WERI-Rb-1 (cell line): ENCODE results near the gene NTF3.

Experiments used
- DNase-seq: peaks from one replicate; pipeline ENCODE4 v3.0.0-alpha.2; 2020
- H3K27ac ChIP-seq: fragments of 250-450 bp; sonication (Bioruptor Pico); 2 replicates; pipeline ENCODE4 v1.5.1; 2020; ENCODE audit warnings: mild to moderate bottlenecking, moderate library complexity
- H3K27me3 ChIP-seq: fragments of 250-450 bp; sonication (Bioruptor Pico); 2 replicates; pipeline ENCODE4 v1.5.1; 2021; ENCODE audit warnings: mild to moderate bottlenecking, low read depth, moderate library complexity; ENCODE audit not compliant: insufficient read depth, severe bottlenecking
- H3K36me3 ChIP-seq: fragments of 250-450 bp; sonication (Bioruptor Pico); 2 replicates; pipeline ENCODE4 v1.5.1; 2020; ENCODE audit warnings: mild to moderate bottlenecking, moderate library complexity
- H3K4me3 ChIP-seq: 2 replicates; pipeline ENCODE4 v1.5.1; 2011; ENCODE audit warnings: low read depth, mild to moderate bottlenecking, control low read depth, low read length
- H3K9me3 ChIP-seq: fragments of 250-450 bp; sonication (Bioruptor Pico); 2 replicates; pipeline ENCODE4 v1.5.1; 2021; ENCODE audit warnings: mild to moderate bottlenecking, moderate library complexity; ENCODE audit not compliant: severe bottlenecking
- TF ChIP-seq, protein P1 (sequence below): IDR thresholded peaks from 2 replicates; pipeline ENCODE4 v1.5.1; 2011; ENCODE audit warnings: low read depth, mild to moderate bottlenecking, control low read depth, inconsistent platforms, low read length

Gene NTF3

DNA sequence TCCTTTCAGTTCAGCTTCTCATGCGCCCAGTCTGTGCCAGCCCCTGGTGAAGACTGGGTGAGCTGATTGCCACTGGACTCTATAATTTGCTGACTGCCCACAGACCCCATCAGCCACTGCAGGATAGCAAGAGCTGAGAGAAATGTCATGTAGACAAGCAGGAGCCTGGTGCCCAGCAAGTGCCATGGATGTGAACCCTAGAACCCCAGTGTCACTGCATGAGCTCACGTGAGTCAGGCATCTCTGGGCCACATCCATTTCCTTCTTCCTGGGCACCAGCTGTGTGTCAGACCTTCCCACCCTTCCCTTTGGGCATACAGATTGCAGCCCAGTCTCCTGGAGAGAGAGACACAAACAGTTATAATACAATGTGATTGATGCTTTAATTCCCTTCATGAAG lies 73.8 kb downstream of the NTF3 start:
- Histone ChIP-seq H3K27me3 (no peaks in the 10 kb centered on the region), H3K27ac (no peak overlapping the region), H3K36me3 (no peaks in the 10 kb centered on the region), H3K4me3 (no peak overlapping the region), H3K9me3 (no peaks in the 10 kb centered on the region)
- DNase-seq: no peak
- TF ChIP-seq, protein P1, sequence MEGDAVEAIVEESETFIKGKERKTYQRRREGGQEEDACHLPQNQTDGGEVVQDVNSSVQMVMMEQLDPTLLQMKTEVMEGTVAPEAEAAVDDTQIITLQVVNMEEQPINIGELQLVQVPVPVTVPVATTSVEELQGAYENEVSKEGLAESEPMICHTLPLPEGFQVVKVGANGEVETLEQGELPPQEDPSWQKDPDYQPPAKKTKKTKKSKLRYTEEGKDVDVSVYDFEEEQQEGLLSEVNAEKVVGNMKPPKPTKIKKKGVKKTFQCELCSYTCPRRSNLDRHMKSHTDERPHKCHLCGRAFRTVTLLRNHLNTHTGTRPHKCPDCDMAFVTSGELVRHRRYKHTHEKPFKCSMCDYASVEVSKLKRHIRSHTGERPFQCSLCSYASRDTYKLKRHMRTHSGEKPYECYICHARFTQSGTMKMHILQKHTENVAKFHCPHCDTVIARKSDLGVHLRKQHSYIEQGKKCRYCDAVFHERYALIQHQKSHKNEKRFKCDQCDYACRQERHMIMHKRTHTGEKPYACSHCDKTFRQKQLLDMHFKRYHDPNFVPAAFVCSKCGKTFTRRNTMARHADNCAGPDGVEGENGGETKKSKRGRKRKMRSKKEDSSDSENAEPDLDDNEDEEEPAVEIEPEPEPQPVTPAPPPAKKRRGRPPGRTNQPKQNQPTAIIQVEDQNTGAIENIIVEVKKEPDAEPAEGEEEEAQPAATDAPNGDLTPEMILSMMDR: no peak

DNA sequence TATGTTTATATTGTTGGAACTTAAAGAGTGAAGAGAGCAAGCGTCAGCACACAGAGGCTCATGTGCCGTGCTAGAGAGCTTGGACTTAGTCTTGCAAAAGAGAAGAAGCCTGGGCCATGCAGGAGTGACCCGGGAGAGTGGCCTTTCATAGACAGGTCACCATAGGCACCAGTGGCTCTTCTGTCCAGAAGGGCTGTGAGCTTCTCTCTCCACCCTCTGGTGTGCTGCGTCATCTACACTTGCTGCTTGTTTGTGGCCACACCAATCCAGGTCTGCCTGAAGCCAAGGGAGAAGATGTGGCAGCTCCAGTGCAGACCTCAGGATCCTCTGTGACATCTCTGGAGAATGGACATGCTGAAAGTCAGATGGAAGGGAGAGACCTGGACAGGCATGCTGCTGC lies 74.4 kb downstream of the NTF3 start:
- Histone ChIP-seq H3K36me3 (no peaks in the 10 kb centered on the region), H3K27me3 (no peaks in the 10 kb centered on the region), H3K4me3 (no peak overlapping the region), H3K27ac (no peak overlapping the region), H3K9me3 (no peaks in the 10 kb centered on the region)
- TF ChIP-seq, protein P1: no peak
- no peak for DNase-seq

DNA sequence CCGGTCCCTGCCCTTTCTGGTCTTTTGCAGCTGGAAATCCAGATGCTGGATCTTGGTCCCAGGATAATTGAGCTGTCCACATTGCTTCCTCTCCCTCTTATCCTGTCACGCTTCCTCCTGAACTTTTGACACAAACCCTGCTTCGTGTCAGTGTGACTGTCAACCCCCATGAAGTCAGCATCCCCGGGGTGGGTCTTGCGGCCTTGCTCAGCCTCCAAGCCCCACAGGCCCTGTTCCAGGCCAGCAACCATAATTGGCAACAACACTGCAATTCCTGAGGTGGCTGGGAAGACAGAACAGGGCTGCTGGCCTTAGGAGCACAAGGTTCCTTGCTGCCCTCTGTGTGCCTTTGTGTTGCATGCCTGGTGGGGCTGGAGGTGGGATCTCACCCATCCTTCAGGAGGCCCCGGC lies 74.9 kb downstream of the NTF3 start:
- Histone ChIP-seq H3K4me3 (no peak overlapping the region), H3K36me3 (no peaks in the 10 kb centered on the region), H3K27me3 (no peaks in the 10 kb centered on the region), H3K9me3 (no peaks in the 10 kb centered on the region), H3K27ac (no peak overlapping the region)
- TF ChIP-seq, protein P1: no peak
- no peak for DNase-seq

DNA sequence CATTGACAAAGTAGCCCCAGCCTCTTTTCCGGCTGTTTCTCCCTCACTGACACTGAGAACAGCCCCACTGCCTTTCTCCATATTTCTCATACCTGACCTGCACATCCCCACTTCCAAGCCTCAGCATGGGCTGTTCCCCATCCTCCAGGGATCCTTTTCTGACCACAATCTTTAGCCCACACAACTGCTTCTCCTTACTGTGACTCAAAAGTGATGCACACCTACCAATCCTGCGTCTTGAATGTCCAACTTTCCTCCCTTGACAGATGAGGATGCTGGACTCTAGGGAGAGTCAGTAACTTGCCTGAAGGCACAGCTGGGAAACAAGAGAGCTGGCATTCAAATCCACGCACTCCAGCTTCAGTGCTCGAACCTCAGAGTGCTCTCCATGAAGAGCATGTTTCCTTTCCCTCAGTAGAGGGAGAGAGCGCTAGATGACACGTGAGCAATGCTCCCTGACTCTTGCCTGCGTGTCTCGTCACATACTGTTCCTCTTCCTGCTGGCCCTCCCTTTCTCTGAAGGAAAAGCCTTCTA lies 75.6 kb downstream of the NTF3 start:
- TF ChIP-seq, protein P1: no peak
- no peaks in the 10 kb centered on the region for H3K36me3 ChIP-seq
- no peaks in the 10 kb centered on the region for H3K9me3 ChIP-seq
- no peak overlapping the region for H3K27ac ChIP-seq
- H3K27me3 ChIP-seq: no peaks in the 10 kb centered on the region
- no peak for DNase-seq
- no peak overlapping the region for H3K4me3 ChIP-seq

DNA sequence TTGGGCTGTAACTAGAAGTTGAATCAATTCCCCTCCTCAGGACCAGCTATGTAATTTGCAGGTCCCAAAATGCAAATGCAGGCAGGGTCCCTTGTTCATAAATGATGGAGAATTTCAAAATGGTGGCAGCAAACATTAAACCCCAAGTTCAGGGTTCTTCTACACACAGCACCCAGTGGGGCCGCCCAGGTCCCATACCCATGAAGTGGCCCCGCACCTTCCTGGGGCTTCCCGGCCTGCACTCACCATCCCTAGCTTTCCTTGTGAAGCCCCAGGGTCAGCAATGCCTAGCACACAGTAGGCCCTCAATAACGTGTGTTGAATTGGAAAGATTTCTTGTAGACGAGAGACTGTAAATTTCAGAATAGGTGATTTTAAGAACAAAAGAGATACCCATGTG lies 76.0 kb downstream of the NTF3 start:
- no peaks in the 10 kb centered on the region for H3K36me3 ChIP-seq
- no peak overlapping the region for H3K27ac ChIP-seq
- H3K4me3 ChIP-seq: no peak overlapping the region
- TF ChIP-seq, protein P1: no peak
- DNase-seq: no peak
- no peaks in the 10 kb centered on the region for H3K9me3 ChIP-seq
- no peaks in the 10 kb centered on the region for H3K27me3 ChIP-seq

DNA sequence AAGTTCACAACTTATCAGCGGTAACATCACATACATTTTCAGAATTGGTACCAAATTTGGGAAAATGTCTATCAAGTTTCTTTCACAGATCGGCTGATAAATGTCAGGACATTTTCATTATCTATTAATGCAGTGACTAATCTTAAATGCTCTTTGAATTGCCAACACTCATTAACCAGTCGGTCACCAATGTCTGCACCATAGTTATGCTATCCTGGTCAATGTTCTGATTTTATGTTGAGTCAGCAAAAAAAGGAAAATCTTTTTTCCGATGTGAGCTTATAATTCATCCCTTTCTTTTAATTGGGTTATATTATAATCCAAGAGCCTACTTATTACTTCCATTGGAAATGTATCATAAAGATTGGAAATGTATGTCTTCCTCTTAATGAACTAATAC lies 77.2 kb downstream of the NTF3 start:
- TF ChIP-seq, protein P1: no peak
- H3K4me3 ChIP-seq: no peak overlapping the region
- no peaks in the 10 kb centered on the region for H3K36me3 ChIP-seq
- H3K27me3 ChIP-seq: no peaks in the 10 kb centered on the region
- no peak for DNase-seq
- H3K9me3 ChIP-seq: no peaks in the 10 kb centered on the region
- H3K27ac ChIP-seq: no peak overlapping the region
